ENCODE results near the gene CCNT1. TPM values are rescaled to one million over a fixed set of nuclear protein-coding genes. Genes with fewer than 3 reads are reported as not detected.
A peak's percentile ranks its signal among the peaks of the same experiment; 100 is the strongest.

Gene CCNT1
- total RNA-seq, 1 experiment from 2014 or later: 50.8 TPM

- H3K4me1 ChIP-seq (replicated peaks; ENCODE audit: insufficient read depth): peaks cover 30% of the 10 kb centered on the region
- no peaks in the 10 kb centered on the region for H3K9me3 ChIP-seq (ENCODE audit: insufficient read depth, low read depth)
- peaks cover 50% of the 10 kb centered on the region for H3K79me2 ChIP-seq (ENCODE audit: low read depth)
- H3K4me3 ChIP-seq: peak overlapping the region; percentile 77
- H3K36me3 ChIP-seq (ENCODE audit: low read depth): peaks cover 30% of the 10 kb centered on the region
- no peaks in the 10 kb centered on the region for H3K27me3 ChIP-seq (ENCODE audit: insufficient read depth, low read depth)
- no peak for TF ChIP-seq EZH2 (IDR thresholded peaks at IDR 0.05; ENCODE audit: low read depth)
- no peak for TF ChIP-seq CTCF (conservative IDR thresholded peaks at IDR 0.05)
- POLR2A ChIA-PET (ENCODE audit: unreplicated experiment): no interaction called here
- H3K27ac ChIP-seq: peak overlapping the region; percentile 50; the same call in 1 of the 2 replicates
- peaks cover 8% of the 10 kb centered on the region; the same call in 1 of the 2 replicates for H4K20me1 ChIP-seq (ENCODE audit: insufficient read depth)
- intact Hi-C loops (cut with micrococcal nuclease; ENCODE audit: unreplicated experiment): loop anchor here (5.0 to 10.0 kb wide), 2 partner anchors 116 to 313 kb away; partner anchors contain the start of gene DDN
- peak overlapping the region; percentile 99 for H3K4me2 ChIP-seq
- DNase-seq: no peak
- peaks cover 16% of the 10 kb centered on the region; the same call in 1 of the 2 replicates for H3F3A ChIP-seq (ENCODE audit: insufficient read depth, low read depth)
- no peaks in the 10 kb centered on the region for H3K9me2 ChIP-seq (ENCODE audit: insufficient read depth)
- peak overlapping the region; percentile 84 for H2AFZ ChIP-seq
- CTCF ChIA-PET: no interaction called here
- BruUV-seq (replicated peaks): no TSS peak
Measured at GRCh38 chr12:48681399-48681709, 35.2 kb downstream of the CCNT1 start.

GRCh38 chr12:48680861-48681260, 35.6 kb downstream of the CCNT1 start:
- Histone ChIP-seq H3K36me3 (ENCODE audit: low read depth) (peaks cover 34% of the 10 kb centered on the region), H3K79me2 (ENCODE audit: low read depth) (peaks cover 55% of the 10 kb centered on the region), H3K27ac (no peak overlapping the region), H3K4me1 (replicated peaks; ENCODE audit: insufficient read depth) (peaks cover 30% of the 10 kb centered on the region), H2AFZ (peak overlapping the region; percentile 84; the same call in 1 of the 2 replicates), H3K27me3 (ENCODE audit: insufficient read depth, low read depth) (no peaks in the 10 kb centered on the region), H3F3A (ENCODE audit: insufficient read depth, low read depth) (peaks cover 12% of the 10 kb centered on the region; the same call in 1 of the 2 replicates), H3K4me2 (peak overlapping the region; percentile 99), H3K9me3 (ENCODE audit: insufficient read depth, low read depth) (no peaks in the 10 kb centered on the region), H3K4me3 (peak overlapping the region; percentile 77), H3K9me2 (ENCODE audit: insufficient read depth) (no peaks in the 10 kb centered on the region), H4K20me1 (ENCODE audit: insufficient read depth) (peaks cover 8% of the 10 kb centered on the region; the same call in 1 of the 2 replicates)
- TF ChIP-seq CTCF (conservative IDR thresholded peaks at IDR 0.05) (no peak), EZH2 (IDR thresholded peaks at IDR 0.05; ENCODE audit: low read depth) (no peak)
- intact Hi-C loops (cut with micrococcal nuclease; ENCODE audit: unreplicated experiment): loop anchor here (5.0 to 10.0 kb wide), 2 partner anchors 116 to 314 kb away; partner anchors contain the start of gene DDN
- no peak for DNase-seq
- BruUV-seq (replicated peaks): no TSS peak
- ChIA-PET CTCF (no interaction called here), POLR2A (ENCODE audit: unreplicated experiment) (no interaction called here)

- no peak for DNase-seq
- Histone ChIP-seq H2AFZ (no peak overlapping the region), H3K4me2 (peak overlapping the region; percentile 99; the same call in 1 of the 2 replicates), H3F3A (ENCODE audit: insufficient read depth, low read depth) (peaks cover 12% of the 10 kb centered on the region; the same call in 1 of the 2 replicates), H4K20me1 (ENCODE audit: insufficient read depth) (peaks cover 8% of the 10 kb centered on the region; the same call in 1 of the 2 replicates), H3K4me1 (replicated peaks; ENCODE audit: insufficient read depth) (peaks cover 30% of the 10 kb centered on the region), H3K36me3 (ENCODE audit: low read depth) (peaks cover 44% of the 10 kb centered on the region), H3K27me3 (ENCODE audit: insufficient read depth, low read depth) (no peaks in the 10 kb centered on the region), H3K9me2 (ENCODE audit: insufficient read depth) (no peaks in the 10 kb centered on the region), H3K27ac (no peak overlapping the region), H3K79me2 (ENCODE audit: low read depth) (peaks cover 62% of the 10 kb centered on the region), H3K4me3 (no peak overlapping the region), H3K9me3 (ENCODE audit: insufficient read depth, low read depth) (no peaks in the 10 kb centered on the region)
- intact Hi-C loops (cut with micrococcal nuclease; ENCODE audit: unreplicated experiment): no loop called here
- ChIA-PET POLR2A (ENCODE audit: unreplicated experiment) (no interaction called here), CTCF (no interaction called here)
- BruUV-seq (replicated peaks): no TSS peak
- TF ChIP-seq CTCF (conservative IDR thresholded peaks at IDR 0.05) (no peak), EZH2 (IDR thresholded peaks at IDR 0.05; ENCODE audit: low read depth) (no peak)
Measured at GRCh38 chr12:48678551-48679185, 37.8 kb downstream of the CCNT1 start.
